HG03354 (cell line): ENCODE measurements around the gene TIMM50.

Experiments
- ATAC-seq: cut with Tn5 transposase; IDR thresholded peaks from one replicate; pipeline ENCODE4 v1.9.1; 2021; ENCODE audit warnings: mild to moderate bottlenecking; ENCODE audit not compliant: unreplicated experiment, poor library complexity, severe bottlenecking

TIMM50 gene

GRCh38 chr19:39497996-39498797 lies 17.6 kb downstream of the TIMM50 start:
- ATAC-seq = no peak

- no peak for ATAC-seq
Measured at GRCh38 chr19:39498798-39499642, 18.4 kb downstream of the TIMM50 start, which contains the start of gene DLL3. DLL3 (plus strand) TSS chr19:39498947; CDS start chr19:39498975, 28 bp downstream.

- ATAC-seq = no peak
Measured at GRCh38 chr19:39499932-39500331, 19.3 kb downstream of the TIMM50 start.

GRCh38 chr19:39500543-39500942 lies 19.9 kb downstream of the TIMM50 start:
- ATAC-seq = no peak

GRCh38 chr19:39501340-39501739 lies 20.7 kb downstream of the TIMM50 start:
- ATAC-seq = no peak

GRCh38 chr19:39502640-39503417 lies 22.2 kb downstream of the TIMM50 start:
- ATAC-seq = peak; percentile 54

GRCh38 chr19:39506598-39506943 lies 25.9 kb downstream of the TIMM50 start:
- ATAC-seq = no peak

GRCh38 chr19:39506944-39507714 lies 26.5 kb downstream of the TIMM50 start:
- ATAC-seq = no peak

- no peak for ATAC-seq
Measured at GRCh38 chr19:39507715-39508364, 27.2 kb downstream of the TIMM50 start.

GRCh38 chr19:39508629-39509028 lies 28.0 kb downstream of the TIMM50 start:
- no peak for ATAC-seq

- ATAC-seq = no peak
Measured at GRCh38 chr19:39509233-39509632, 28.6 kb downstream of the TIMM50 start.

GRCh38 chr19:39512988-39513387 lies 32.4 kb downstream of the TIMM50 start:
- no peak for ATAC-seq

GRCh38 chr19:39514840-39515550 lies 34.4 kb downstream of the TIMM50 start, which contains the start of gene SELENOV:
SELENOV (plus strand) TSS chr19:39515139; CDS start chr19:39515213, 74 bp downstream.
- ATAC-seq = no peak

- ATAC-seq = no peak
Measured at GRCh38 chr19:39515551-39516191, 35.0 kb downstream of the TIMM50 start.

GRCh38 chr19:39516270-39516669 lies 35.6 kb downstream of the TIMM50 start:
- no peak for ATAC-seq

- ATAC-seq = no peak
Measured at GRCh38 chr19:39517432-39517831, 36.8 kb downstream of the TIMM50 start.

GRCh38 chr19:39518458-39518857 lies 37.8 kb downstream of the TIMM50 start:
- ATAC-seq = no peak

- no peak for ATAC-seq
Measured at GRCh38 chr19:39518975-39519374, 38.3 kb downstream of the TIMM50 start.
